DND-41 (cell line): ENCODE data around the gene SLC16A11.

Experiments used
- CTCF ChIP-seq: IDR thresholded peaks from 2 replicates; pipeline ENCODE4 v1.5.1; 2012; ENCODE audit warnings: borderline replicate concordance, low read length, moderate library complexity, mild to moderate bottlenecking; ENCODE audit not compliant: poor library complexity, severe bottlenecking; ENCODE audit errors: extremely low read depth
- EZH2 ChIP-seq: IDR thresholded peaks from 3 replicates; pipeline ENCODE4 v1.6.1; 2012; ENCODE audit warnings: borderline replicate concordance, low read depth, mild to moderate bottlenecking, moderate library complexity, low read length, inconsistent platforms; ENCODE audit not compliant: severe bottlenecking

GRCh38 chr17:7014995-7015958 is 28.6 kb downstream of the SLC16A11 start:
- no peak for TF ChIP-seq CTCF
- no peak for TF ChIP-seq EZH2
